Kidney epithelial cell (primary cell): ENCODE results near the gene PAMR1. TPM values are rescaled to one million over a fixed set of nuclear protein-coding genes. Genes with fewer than 3 reads are reported as not detected.
A peak's percentile ranks its signal among the peaks of the same experiment; 100 is the strongest.

Experiments used
- DNase-seq: peaks from one replicate; pipeline ENCODE4 v3.0.0-alpha.2; 2010; ENCODE audit warnings: low read depth
- H3K27me3 ChIP-seq: 2 replicates; pipeline ENCODE4 v1.6.0; 2011; ENCODE audit warnings: low read length; ENCODE audit not compliant: control insufficient read depth, insufficient read depth
- H3K36me3 ChIP-seq: 2 replicates; pipeline ENCODE4 v1.5.1; 2011; ENCODE audit warnings: low read length; ENCODE audit not compliant: control insufficient read depth, insufficient read depth
- H3K4me3 ChIP-seq: 2 replicates; pipeline ENCODE4 v1.5.1; 2011; ENCODE audit warnings: low read depth, mild to moderate bottlenecking, control low read depth, low read length
- CTCF ChIP-seq: IDR thresholded peaks from 2 replicates; pipeline ENCODE4 v1.5.1; 2011; ENCODE audit warnings: mild to moderate bottlenecking, moderate library complexity, low read length, control low read depth, inconsistent platforms; ENCODE audit not compliant: insufficient read depth, poor library complexity, severe bottlenecking
- total RNA-seq: library from RNA; depleted of rRNA; stranded (reverse); fragments of >200 nt; gene quantifications from 2 replicates; pipeline ENCODE4 v1.2.3, GENCODE V29; 2015

PAMR1 gene
- total RNA-seq, 1 donor from 2014 or later = 0.84 TPM

DNA sequence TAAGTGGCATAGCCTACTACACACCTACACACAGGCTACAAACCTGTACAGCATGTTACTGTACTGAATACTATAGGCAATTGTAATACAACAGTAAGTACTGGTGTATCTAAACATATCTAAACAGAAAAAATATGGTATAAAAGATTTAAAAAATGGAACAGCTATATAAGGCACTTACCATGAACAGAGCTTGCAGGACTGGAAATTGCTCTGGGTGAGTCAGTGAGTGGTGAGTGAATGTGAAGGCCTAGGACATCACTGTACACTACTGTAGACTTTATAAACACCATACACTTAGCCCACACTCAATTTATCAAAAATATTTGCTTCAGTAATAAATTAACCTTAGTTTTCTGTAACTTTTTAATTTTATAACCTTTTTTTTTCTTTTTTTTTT lies 24.7 kb downstream of the PAMR1 start:
- H3K36me3 ChIP-seq = no peaks in the 10 kb centered on the region
- no peak overlapping the region for H3K4me3 ChIP-seq
- no peaks in the 10 kb centered on the region for H3K27me3 ChIP-seq
- no peak for DNase-seq
- TF ChIP-seq CTCF = no peak

- no peaks in the 10 kb centered on the region for H3K36me3 ChIP-seq
- peaks cover 7% of the 10 kb centered on the region for H3K27me3 ChIP-seq
- no peak overlapping the region for H3K4me3 ChIP-seq
- TF ChIP-seq CTCF = no peak
- no peak for DNase-seq
These were observed 29.0 kb downstream of the PAMR1 start for GRCh38 chr11:35496416-35496815.

DNA sequence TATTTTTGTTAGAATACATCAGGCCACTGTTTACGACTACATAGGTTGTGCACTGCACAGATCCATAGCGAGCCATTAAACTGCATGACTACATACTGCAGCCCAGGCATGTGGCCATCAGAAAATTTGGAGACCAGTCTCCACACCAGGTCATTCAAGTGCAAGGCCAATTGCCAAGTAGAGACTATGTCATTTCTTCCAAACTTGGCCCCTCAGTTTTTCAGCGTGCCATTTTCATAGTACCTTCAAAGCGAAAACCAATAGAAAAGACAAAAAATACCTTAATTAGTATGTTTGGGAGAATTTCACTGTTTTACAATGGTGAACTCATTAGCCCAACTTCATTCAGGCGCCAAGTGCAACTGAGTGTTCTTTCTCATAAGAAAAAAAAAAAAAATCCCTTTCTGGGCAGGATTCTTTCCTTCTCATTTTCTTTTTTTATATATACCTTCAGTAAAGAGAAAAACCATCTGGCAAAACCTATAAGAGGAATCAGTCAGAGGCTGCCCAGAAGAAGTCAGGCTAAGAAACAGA lies 30.4 kb downstream of the PAMR1 start:
- peaks cover 7% of the 10 kb centered on the region for H3K27me3 ChIP-seq
- no peak for DNase-seq
- H3K36me3 ChIP-seq = no peaks in the 10 kb centered on the region
- H3K4me3 ChIP-seq = no peak overlapping the region
- no peak for TF ChIP-seq CTCF

- peak; percentile 53 for DNase-seq
- no peak for TF ChIP-seq CTCF
- Histone ChIP-seq H3K4me3 (no peak overlapping the region), H3K27me3 (peaks cover 9% of the 10 kb centered on the region), H3K36me3 (no peaks in the 10 kb centered on the region)
These were observed 34.1 kb downstream of the PAMR1 start for GRCh38 chr11:35491231-35491871.

DNA sequence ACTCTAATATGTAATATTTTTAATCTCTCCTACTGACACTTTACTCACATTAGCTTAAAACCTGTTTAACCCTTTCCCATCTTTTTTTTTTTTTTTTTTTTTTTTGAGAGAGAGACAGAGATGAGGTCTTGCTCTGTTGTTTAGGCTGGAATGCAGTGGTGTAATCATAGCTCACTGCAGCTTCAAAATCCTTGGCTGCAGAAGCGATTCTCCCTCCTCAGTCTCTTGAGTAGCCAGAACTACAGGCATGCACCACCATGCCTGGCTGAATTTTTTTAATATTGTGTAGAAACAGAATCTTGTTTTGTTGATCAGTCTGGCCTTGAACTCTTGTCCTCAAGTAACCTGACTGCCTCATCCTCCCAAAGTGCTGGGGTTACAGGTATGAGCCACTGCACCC lies 37.3 kb downstream of the PAMR1 start:
- no peak for TF ChIP-seq CTCF
- Histone ChIP-seq H3K4me3 (no peak overlapping the region), H3K36me3 (no peaks in the 10 kb centered on the region), H3K27me3 (peaks cover 4% of the 10 kb centered on the region)
- no peak for DNase-seq
